Measurements from ENCODE around the gene SLC6A9. TPM values are rescaled to one million over a fixed set of nuclear protein-coding genes. Genes with fewer than 3 reads are reported as not detected.

SLC6A9 gene
- total RNA-seq, 1 experiment from 2014 or later, result 12.8 TPM

GRCh38 chr1:43984855-43985254 lies 46.4 kb downstream of the SLC6A9 start:
- intact Hi-C loops (cut with micrococcal nuclease), result no loop called here
- TF ChIP-seq EZH2 (IDR thresholded peaks at IDR 0.05) (no peak), ZNF274 (IDR thresholded peaks at IDR 0.05; ENCODE audit: low read depth, low read length) (no peak), TCF7L2 (IDR thresholded peaks at IDR 0.05; ENCODE audit: borderline replicate concordance, extremely low read depth, insufficient read depth, insufficient read length) (no peak), MAX (IDR thresholded peaks at IDR 0.05) (no peak), JUND (IDR thresholded peaks at IDR 0.05) (no peak), SP1 (IDR thresholded peaks at IDR 0.05; ENCODE audit: low read depth) (no peak), EGR1 (IDR thresholded peaks at IDR 0.05; ENCODE audit: low read depth) (no peak), EZH2phosphoT487 (IDR thresholded peaks at IDR 0.05; ENCODE audit: borderline replicate concordance) (no peak), CEBPB (IDR thresholded peaks at IDR 0.05; ENCODE audit: low read depth) (no peak)
- no peaks in the 10 kb centered on the region for H3K27me3 ChIP-seq (ENCODE audit: insufficient read depth, low read length)
- no peaks in the 10 kb centered on the region for H3K9me3 ChIP-seq (ENCODE audit: control insufficient read depth in 1 of 2, insufficient read depth in 1 of 2, low read depth in 1 of 2, low read length in 2 of 2)
- peaks cover 6 to 49% of the 10 kb centered on the region in 2 experiments; a peak in 2 of 4 replicates for H3K36me3 ChIP-seq (ENCODE audit: control insufficient read depth in 1 of 2, insufficient read depth in 2 of 2, low read length in 2 of 2)
- H3K4me2 ChIP-seq (ENCODE audit: low read length), result no peak overlapping the region
- H3K27ac ChIP-seq (ENCODE audit: low read depth, low read length), result no peak overlapping the region
- ChIA-PET POLR2A (no interaction called here), CTCF (no interaction called here), RAD21 (ENCODE audit: low non-redundant PET in 1 of 2, low total read pairs in 2 of 2, uncharacterized antibody in 2 of 2, unreplicated experiment in 2 of 2) (no interaction called here)
- ATAC-seq (no peak), DNase-seq (ENCODE audit: low read depth, low spot score) (no peak)
- no TSS peak for BruUV-seq (replicated peaks)
- peaks cover 2 to 11% of the 10 kb centered on the region in 2 experiments; a peak in 3 of 4 replicates for H3K4me1 ChIP-seq (ENCODE audit: control insufficient read depth in 1 of 2, insufficient read depth in 2 of 2, low read length in 2 of 2)
- H3K9ac ChIP-seq (ENCODE audit: low read length), result no peak overlapping the region
- H2AFZ ChIP-seq (ENCODE audit: low read depth, low read length, poor library complexity, severe bottlenecking), result no peak overlapping the region
- H3K4me3 ChIP-seq (replicated peaks in 1 of 2; ENCODE audit: low read depth in 1 of 2, low read length in 2 of 2), result no peak overlapping the region
- H3K9me2 ChIP-seq (ENCODE audit: insufficient read depth), result no peaks in the 10 kb centered on the region
- peaks cover 35% of the 10 kb centered on the region for H3K79me2 ChIP-seq (ENCODE audit: insufficient read depth, low read length)
- no peaks in the 10 kb centered on the region for H4K20me1 ChIP-seq (ENCODE audit: insufficient read depth)

GRCh38 chr1:43983253-43983899 lies 47.9 kb downstream of the SLC6A9 start:
- Histone ChIP-seq H3K9ac (ENCODE audit: low read length) (no peak overlapping the region), H3K4me3 (replicated peaks in 1 of 2; ENCODE audit: low read depth in 1 of 2, low read length in 2 of 2) (no peak overlapping the region), H4K20me1 (ENCODE audit: insufficient read depth) (no peaks in the 10 kb centered on the region), H2AFZ (ENCODE audit: low read depth, low read length, poor library complexity, severe bottlenecking) (no peak overlapping the region), H3K4me1 (ENCODE audit: control insufficient read depth in 1 of 2, insufficient read depth in 2 of 2, low read length in 2 of 2) (peaks cover 4 to 17% of the 10 kb centered on the region in 2 experiments; a peak in 3 of 4 replicates), H3K79me2 (ENCODE audit: insufficient read depth, low read length) (peaks cover 45% of the 10 kb centered on the region), H3K9me3 (ENCODE audit: control insufficient read depth in 1 of 2, insufficient read depth in 1 of 2, low read depth in 1 of 2, low read length in 2 of 2) (no peaks in the 10 kb centered on the region), H3K27ac (ENCODE audit: low read depth, low read length) (no peak overlapping the region), H3K27me3 (ENCODE audit: insufficient read depth, low read length) (no peaks in the 10 kb centered on the region), H3K36me3 (ENCODE audit: control insufficient read depth in 1 of 2, insufficient read depth in 2 of 2, low read length in 2 of 2) (peaks cover 6 to 49% of the 10 kb centered on the region in 2 experiments; a peak in 2 of 4 replicates), H3K4me2 (ENCODE audit: low read length) (no peak overlapping the region), H3K9me2 (ENCODE audit: insufficient read depth) (no peaks in the 10 kb centered on the region)
- RAD21 ChIA-PET (ENCODE audit: low non-redundant PET in 1 of 2, low total read pairs in 2 of 2, uncharacterized antibody in 2 of 2, unreplicated experiment in 2 of 2), result no interaction called here
- no peak for DNase-seq (ENCODE audit: low read depth, low spot score)
- intact Hi-C loops (cut with micrococcal nuclease), result no loop called here
- CTCF ChIA-PET, result no interaction called here
- no peak for ATAC-seq
- no TSS peak for BruUV-seq (replicated peaks)
- POLR2A ChIA-PET, result no interaction called here
- no peak for TF ChIP-seq EGR1 (IDR thresholded peaks at IDR 0.05; ENCODE audit: low read depth)
- TF ChIP-seq JUND (IDR thresholded peaks at IDR 0.05), result no peak
- TF ChIP-seq ZBTB33 (IDR thresholded peaks at IDR 0.05; ENCODE audit: extremely low read depth, insufficient replicate concordance, low read length), result no peak
- TF ChIP-seq RAD21 (IDR thresholded peaks at IDR 0.05; ENCODE audit: low read depth), result no peak
- no peak for TF ChIP-seq ATF3 (IDR thresholded peaks at IDR 0.05)
- no peak for TF ChIP-seq YY1 (IDR thresholded peaks at IDR 0.05; ENCODE audit: extremely low read depth, insufficient replicate concordance, low read depth, low read length)
- TF ChIP-seq CTCF (IDR thresholded peaks at IDR 0.05 in 2 of 3, conservative IDR thresholded peaks at IDR 0.05 in 1 of 3; ENCODE audit: borderline replicate concordance in 1 of 3, insufficient read depth in 1 of 3, low read depth in 2 of 3, low read length in 2 of 3), result no peak

All from HCT116 (cell line).